H1 (cell line): ENCODE measurements around the gene GRAMD4. TPM values are rescaled to one million over a fixed set of nuclear protein-coding genes. Genes with fewer than 3 reads are reported as not detected.

Experiments used
- BCL11A ChIP-seq, 2 experiments: IDR thresholded peaks; one replicate each; pipeline ENCODE4 v1.6.1; 2011; ENCODE audit warnings: low read depth in 2 of 2, low read length in 2 of 2, mild to moderate bottlenecking in 2 of 2
- HDAC6 ChIP-seq: IDR thresholded peaks from one replicate; pipeline ENCODE4 v1.7.1; 2012; ENCODE audit warnings: low read depth, mild to moderate bottlenecking, inconsistent platforms, low read length, moderate library complexity
- MAX ChIP-seq: IDR thresholded peaks from 2 replicates; pipeline ENCODE4 v1.6.1; 2012; ENCODE audit warnings: inconsistent platforms
- POU5F1 ChIP-seq: IDR thresholded peaks from 2 replicates; pipeline ENCODE4 v1.6.1; 2011; ENCODE audit warnings: low read depth, mild to moderate bottlenecking, low read length, moderate library complexity
- polyA plus RNA-seq, 7 experiments: library from polyadenylated mRNA; depleted of rRNA in 3 of 7; stranded (reverse) in 5 of 7; unstranded in 2 of 7; fragments of >200 nt in 5 of 7; fragments of 200-250 nt in 2 of 7; gene quantifications; 1 replicate in 5 of 7; 2 replicates in 1 of 7; 4 replicates in 1 of 7; pipeline versions ENCODE4 v1.2.1 to v1.2.3, GENCODE V29; 2011 to 2013; ENCODE audit warnings: missing spikeins in 2 of 7, mixed read lengths in 2 of 7
- total RNA-seq: library from RNA; stranded (reverse); fragmentation: NEBNext Ultra II Directional; extraction: Animal tissue kit (Norgen Biotek cat#: 25700); gene quantifications from 2 replicates; pipeline ENCODE4 v1.2.1, GENCODE V29; 2021

Gene GRAMD4
- total and polyA plus RNA-seq, 2 of the 8 experiments (the other 6 are each of a cell fraction or from before 2014, with no cell fraction given) = 7.9 to 25.6 TPM

- TF ChIP-seq MAX (no peak), BCL11A (IDR thresholded peaks at IDR 0.05; ENCODE audit: low read depth in 2 of 2, low read length in 2 of 2) (no peak), POU5F1 (no peak), HDAC6 (no peak)
- TF ChIP-seq, all 59 proteins: peak for 0
These were observed 68.8 kb downstream of the GRAMD4 start (continued) for GRCh38 chr22:46688949-46689348.
